ENCODE measurements around the gene AASDH. TPM values are rescaled to one million over a fixed set of nuclear protein-coding genes. Genes with fewer than 3 reads are reported as not detected.

AASDH gene
- total RNA-seq, 2 donors from 2014 or later: 5.4 to 33.6 TPM

DNA sequence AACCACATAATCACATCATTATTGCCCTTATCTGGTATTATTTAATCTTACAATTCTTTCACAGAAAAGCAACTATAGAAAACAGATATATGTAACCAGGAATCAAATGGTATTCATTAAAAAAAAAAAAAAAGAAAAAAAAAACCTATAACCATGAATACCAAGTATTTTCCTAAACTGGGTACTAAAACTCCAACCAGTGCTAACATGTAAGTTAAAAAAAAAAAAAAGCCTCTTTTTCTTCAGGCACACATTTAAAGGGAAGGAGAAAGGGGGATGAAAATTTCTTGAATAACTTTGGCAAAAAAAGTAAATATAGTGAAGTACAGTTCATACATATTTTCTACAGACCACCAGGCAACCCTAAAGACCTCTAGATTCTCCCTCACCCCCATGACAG, 46.0 kb upstream of the AASDH start:
- TF ChIP-seq POLR2A (IDR thresholded peaks at IDR 0.05): no peak
- TF ChIP-seq, protein P1, sequence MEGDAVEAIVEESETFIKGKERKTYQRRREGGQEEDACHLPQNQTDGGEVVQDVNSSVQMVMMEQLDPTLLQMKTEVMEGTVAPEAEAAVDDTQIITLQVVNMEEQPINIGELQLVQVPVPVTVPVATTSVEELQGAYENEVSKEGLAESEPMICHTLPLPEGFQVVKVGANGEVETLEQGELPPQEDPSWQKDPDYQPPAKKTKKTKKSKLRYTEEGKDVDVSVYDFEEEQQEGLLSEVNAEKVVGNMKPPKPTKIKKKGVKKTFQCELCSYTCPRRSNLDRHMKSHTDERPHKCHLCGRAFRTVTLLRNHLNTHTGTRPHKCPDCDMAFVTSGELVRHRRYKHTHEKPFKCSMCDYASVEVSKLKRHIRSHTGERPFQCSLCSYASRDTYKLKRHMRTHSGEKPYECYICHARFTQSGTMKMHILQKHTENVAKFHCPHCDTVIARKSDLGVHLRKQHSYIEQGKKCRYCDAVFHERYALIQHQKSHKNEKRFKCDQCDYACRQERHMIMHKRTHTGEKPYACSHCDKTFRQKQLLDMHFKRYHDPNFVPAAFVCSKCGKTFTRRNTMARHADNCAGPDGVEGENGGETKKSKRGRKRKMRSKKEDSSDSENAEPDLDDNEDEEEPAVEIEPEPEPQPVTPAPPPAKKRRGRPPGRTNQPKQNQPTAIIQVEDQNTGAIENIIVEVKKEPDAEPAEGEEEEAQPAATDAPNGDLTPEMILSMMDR (IDR thresholded peaks at IDR 0.05): no peak
- DNase-seq (no peak), ATAC-seq (no peak)
- Histone ChIP-seq H3K27me3 (no peaks in the 10 kb centered on the region), H3K9me3 (no peaks in the 10 kb centered on the region), H3K27ac (no peak overlapping the region), H3K4me1 (peaks cover 31% of the 10 kb centered on the region), H3K4me3 (no peak overlapping the region), H3K36me3 (replicated peaks in 1 of 2; ENCODE audit: insufficient read depth in 1 of 2, low read depth in 2 of 2) (no peaks in the 10 kb centered on the region)
- intact Hi-C loops (cut with DNase I): no loop called here

DNA sequence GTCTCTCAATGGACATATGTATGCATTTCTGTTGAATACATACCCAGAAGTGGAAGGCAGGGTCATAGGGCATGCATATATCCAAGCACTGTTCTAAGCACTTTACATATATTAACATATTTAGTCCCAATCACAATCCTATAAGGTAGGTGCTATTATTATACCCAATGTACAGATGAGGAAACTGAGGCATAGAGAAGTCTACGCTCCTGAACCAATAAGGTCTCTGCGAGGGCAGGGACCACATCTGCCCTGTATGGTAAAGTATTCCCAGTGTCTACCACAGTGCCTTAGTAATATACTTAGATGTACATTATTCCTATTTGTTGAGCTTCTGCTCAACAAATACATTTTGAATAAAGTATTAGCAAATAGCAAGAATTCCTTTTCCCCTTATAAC, 42.9 kb upstream of the AASDH start:
- intact Hi-C loops (cut with DNase I): no loop called here
- Histone ChIP-seq H3K27ac (no peak overlapping the region), H3K9me3 (no peaks in the 10 kb centered on the region), H3K36me3 (replicated peaks in 1 of 2; ENCODE audit: insufficient read depth in 1 of 2, low read depth in 2 of 2) (no peaks in the 10 kb centered on the region), H3K4me1 (peaks cover 22% of the 10 kb centered on the region), H3K27me3 (no peaks in the 10 kb centered on the region), H3K4me3 (no peak overlapping the region)
- DNase-seq (no peak), ATAC-seq (no peak)
- TF ChIP-seq, protein P1 (IDR thresholded peaks at IDR 0.05): no peak
- no peak for TF ChIP-seq POLR2A (IDR thresholded peaks at IDR 0.05)
- WGBS, 2 donors: 87 to 95% methylated on average over 2 of the region's 2 CpGs

DNA sequence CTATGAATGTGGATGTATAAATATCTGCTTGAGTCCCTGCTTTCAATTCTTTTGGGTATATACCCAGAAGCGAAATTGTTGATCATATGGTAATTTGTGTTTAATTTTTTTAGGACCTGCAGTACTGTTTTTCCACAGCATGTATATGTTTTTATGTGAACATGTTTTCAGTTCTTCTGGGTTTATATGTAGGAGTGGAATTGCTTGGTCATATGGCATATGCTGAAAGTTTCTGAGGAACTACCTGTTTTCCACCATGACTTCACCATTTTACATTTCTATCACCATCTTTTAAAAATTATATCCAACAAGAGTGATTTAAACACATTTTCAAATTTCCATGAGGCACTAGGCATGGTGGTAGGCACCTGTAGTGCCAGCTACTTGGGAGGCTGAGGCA, 39.9 kb upstream of the AASDH start:
- Histone ChIP-seq H3K27ac (no peak overlapping the region), H3K4me3 (no peak overlapping the region), H3K9me3 (no peaks in the 10 kb centered on the region), H3K36me3 (replicated peaks in 1 of 2; ENCODE audit: insufficient read depth in 1 of 2, low read depth in 2 of 2) (no peaks in the 10 kb centered on the region), H3K4me1 (peaks cover 7% of the 10 kb centered on the region), H3K27me3 (no peaks in the 10 kb centered on the region)
- ATAC-seq: no peak
- TF ChIP-seq, protein P1 (IDR thresholded peaks at IDR 0.05): no peak
- no peak for TF ChIP-seq POLR2A (IDR thresholded peaks at IDR 0.05)
- no peak for DNase-seq
- WGBS, 2 donors: 96 to 97% methylated on average over 1 of the region's 1 CpG
- intact Hi-C loops (cut with DNase I): no loop called here

DNA sequence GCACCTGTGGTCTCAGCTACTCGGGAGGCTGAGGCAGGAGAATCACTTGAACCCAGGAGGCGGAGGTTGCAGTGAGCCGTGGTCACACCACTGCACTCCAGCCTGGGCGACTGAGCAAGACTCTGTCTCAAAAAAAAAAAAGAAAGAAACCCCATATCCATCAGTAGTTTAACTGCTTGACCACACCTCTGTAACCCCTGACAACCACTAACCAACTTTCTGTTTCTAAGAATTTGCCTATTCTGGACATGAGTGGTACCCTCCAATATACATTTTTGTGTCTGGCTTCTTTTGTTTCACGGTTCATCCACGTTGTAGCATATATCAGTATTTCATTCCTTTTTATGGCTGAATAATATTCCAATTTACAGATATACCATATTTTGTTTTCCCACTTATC, 39.0 kb upstream of the AASDH start:
- H3K27ac ChIP-seq: no peak overlapping the region
- H3K27me3 ChIP-seq: no peaks in the 10 kb centered on the region
- no peaks in the 10 kb centered on the region for H3K9me3 ChIP-seq
- H3K36me3 ChIP-seq (replicated peaks in 1 of 2; ENCODE audit: insufficient read depth in 1 of 2, low read depth in 2 of 2): no peaks in the 10 kb centered on the region
- H3K4me1 ChIP-seq: peaks cover 7% of the 10 kb centered on the region
- no peak for DNase-seq
- 93 to 96% methylated on average over 6 of the region's 6 CpGs for WGBS, 2 donors
- no peak overlapping the region for H3K4me3 ChIP-seq
- TF ChIP-seq POLR2A (IDR thresholded peaks at IDR 0.05): no peak
- TF ChIP-seq, protein P1 (IDR thresholded peaks at IDR 0.05): no peak
- intact Hi-C loops (cut with DNase I): no loop called here
- ATAC-seq: no peak

DNA sequence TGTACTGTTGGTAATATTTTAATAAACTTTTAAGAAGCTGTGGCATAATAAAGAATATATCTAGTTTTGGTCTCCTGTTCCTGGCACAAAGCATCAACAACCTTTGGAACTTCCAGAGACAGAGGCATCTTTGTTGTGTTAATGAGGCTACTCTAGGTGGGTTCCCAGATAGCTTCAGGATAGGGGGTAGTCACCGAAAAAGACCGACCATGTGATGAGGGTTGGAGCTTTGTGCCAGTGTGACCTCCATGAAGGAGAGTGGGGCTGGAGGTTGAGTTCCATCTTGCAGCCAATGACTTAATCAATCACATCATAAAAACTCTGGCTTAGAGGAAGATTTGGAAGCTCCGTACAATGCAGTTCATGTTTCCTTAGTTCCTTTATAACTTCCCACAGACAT, 38.2 kb upstream of the AASDH start:
- Histone ChIP-seq H3K4me1 (peaks cover 7% of the 10 kb centered on the region), H3K27me3 (no peaks in the 10 kb centered on the region), H3K9me3 (no peaks in the 10 kb centered on the region), H3K27ac (no peak overlapping the region), H3K4me3 (no peak overlapping the region), H3K36me3 (replicated peaks in 1 of 2; ENCODE audit: insufficient read depth in 1 of 2, low read depth in 2 of 2) (no peaks in the 10 kb centered on the region)
- ATAC-seq: no peak
- TF ChIP-seq, protein P1 (IDR thresholded peaks at IDR 0.05): no peak
- no peak for TF ChIP-seq POLR2A (IDR thresholded peaks at IDR 0.05)
- WGBS, 2 donors: 75 to 86% methylated on average over 3 of the region's 3 CpGs
- no peak for DNase-seq
- intact Hi-C loops (cut with DNase I): no loop called here

Measured in body of pancreas (tissue), 4 donors.